SIG-M5 treated with dmso at 0.1 percent for 504 hours (cell line): ENCODE data around the gene CHD9NB.

ENCODE experiments used
- DNase-seq: peaks from one replicate; lab custom pipeline; 2025; ENCODE audit not compliant: unreplicated experiment; lab: John Stamatoyannopoulos, UW

Gene CHD9NB

DNA sequence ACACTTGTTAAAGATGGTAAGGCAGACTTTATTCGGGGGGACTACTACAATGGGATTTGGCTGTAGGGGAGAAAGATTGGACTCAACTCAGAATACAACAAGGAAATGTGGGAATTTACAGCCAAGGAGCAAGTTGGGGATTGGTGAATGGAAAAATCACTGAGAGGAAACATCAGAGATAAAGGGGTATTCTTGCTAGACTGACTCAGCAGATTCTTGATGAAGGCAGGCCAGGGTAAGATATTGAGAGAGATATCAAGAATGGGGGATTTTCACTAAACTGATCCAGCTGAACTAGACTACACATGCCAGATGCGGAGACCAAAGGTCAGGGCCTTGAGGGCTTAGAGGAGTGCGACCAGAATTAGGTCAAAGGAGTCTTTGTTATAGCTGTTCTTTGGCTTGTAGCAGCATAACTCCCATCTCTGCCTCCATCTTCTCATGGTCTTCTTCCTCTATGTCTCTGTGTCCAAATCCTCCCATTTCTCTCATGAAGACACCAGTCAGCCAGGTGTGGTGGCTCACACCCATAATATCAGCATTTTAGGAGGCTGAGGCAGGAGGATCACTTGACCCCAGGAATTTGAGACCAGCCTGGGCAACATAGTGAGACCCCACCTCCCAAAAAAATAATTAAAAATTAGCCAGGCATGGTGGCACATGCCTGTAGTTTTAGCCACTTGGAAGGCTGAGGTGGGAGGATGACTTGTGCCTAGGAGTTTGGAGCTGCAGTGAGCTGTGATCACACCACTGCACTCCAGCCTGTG is 17.3 kb downstream of the CHD9NB start:
- DNase-seq, result no peak

DNA sequence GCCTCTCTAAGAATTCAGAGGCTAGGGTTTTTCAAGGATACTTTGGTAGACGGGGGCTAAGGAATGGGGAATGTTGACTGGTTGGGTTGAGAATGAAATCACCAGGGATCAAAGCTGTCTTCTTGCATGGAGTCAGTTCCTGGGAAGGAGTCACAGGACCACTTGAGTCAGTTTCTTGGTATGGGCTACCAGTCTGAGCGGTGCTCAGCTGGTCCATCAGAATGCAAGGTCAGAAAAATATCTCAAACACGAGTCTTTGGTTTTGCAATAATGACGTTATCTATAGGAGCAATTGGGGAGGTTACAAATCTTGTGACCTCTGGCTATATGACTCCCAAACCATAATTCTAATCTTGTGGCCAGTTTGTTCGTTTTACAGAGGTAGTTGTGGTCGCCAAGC is 18.4 kb downstream of the CHD9NB start:
- DNase-seq, result no peak

DNA sequence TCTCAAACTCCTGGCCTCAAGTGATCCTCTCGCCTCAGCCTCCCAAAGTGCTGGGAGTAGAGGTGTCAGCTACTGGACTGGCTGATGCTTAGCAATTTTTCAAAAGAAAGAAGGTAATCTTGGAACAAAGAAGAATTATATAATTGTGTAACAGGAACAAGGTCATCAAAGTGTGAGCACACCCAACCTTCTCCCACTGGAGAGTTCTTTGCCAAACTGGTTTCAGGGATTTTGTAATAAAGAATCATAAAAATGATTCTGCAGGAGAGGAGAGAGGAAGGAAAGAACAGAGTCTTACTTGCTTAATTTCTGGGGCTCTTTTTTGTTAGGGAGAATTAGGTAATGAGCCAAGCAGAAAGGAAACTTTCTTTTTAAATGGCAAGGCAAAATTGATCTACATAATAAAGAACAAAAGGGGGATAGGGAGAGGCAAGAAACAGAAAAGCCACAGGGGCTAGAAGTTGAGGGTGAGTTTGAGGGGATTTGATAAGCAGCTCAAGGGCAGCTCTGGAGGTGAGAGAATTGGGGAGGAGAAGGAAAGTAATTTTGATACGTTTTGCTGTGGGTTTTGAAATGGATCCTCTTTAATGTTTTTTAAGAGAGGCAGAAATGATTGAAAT is 21.3 kb downstream of the CHD9NB start:
- DNase-seq, result no peak

DNA sequence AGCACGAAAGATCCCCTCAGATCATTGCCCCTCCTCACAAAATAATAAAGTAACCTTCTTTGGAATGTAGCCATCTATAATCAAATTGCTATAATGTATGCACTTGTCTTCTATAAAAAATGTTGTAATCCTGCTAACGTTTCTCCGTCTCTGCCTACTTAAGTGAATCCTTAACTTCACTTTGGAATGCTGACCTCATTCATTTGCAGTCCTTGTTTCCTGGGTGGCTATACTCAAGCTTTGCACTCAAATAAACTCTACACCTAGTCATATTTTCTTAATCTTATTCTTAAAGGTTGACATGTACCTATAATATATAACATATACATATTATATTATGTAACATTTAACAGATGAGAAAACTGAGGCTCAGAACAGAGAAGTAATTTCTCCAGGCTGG is 22.7 kb downstream of the CHD9NB start:
- DNase-seq, result no peak

DNA sequence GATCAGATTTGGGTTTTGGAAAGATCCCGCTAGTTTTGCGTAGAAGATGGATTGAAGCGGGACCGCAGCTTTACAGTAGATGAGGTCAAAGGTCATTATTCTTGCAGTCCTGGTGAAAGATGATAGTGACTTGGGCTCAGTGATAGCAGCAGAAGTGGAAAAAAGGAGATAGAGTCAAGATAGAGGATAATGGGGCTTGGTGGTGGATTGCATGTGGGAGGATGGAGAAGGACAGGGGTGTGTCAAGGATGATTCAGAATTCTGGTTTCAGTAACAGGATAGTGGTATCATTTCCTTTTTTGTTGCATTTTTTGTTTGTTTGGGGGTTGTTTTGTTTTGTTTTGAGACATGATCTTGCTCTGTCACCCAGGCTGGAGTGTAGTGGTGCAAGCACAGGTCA is 28.7 kb downstream of the CHD9NB start:
- DNase-seq, result no peak

DNA sequence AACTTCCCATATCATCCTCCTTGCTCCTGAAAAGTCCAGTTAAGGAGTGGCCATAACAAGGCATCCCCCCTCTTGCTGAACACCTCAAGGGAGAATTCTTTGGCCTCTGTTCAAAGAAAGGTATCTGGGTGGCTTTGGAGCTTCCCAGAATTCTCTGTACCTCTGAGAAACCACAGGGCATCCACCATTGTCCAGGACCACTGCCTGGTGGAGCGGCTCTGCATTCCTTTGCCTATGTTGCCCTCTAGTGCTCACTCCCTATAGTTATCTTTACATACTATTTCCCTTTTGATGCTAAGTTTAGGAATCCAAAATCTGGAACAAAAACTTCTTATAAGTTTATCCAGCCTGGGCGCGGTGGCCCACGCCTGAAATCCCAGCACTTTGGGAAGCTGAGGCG is 30.3 kb downstream of the CHD9NB start:
- DNase-seq, result peak; percentile 49

DNA sequence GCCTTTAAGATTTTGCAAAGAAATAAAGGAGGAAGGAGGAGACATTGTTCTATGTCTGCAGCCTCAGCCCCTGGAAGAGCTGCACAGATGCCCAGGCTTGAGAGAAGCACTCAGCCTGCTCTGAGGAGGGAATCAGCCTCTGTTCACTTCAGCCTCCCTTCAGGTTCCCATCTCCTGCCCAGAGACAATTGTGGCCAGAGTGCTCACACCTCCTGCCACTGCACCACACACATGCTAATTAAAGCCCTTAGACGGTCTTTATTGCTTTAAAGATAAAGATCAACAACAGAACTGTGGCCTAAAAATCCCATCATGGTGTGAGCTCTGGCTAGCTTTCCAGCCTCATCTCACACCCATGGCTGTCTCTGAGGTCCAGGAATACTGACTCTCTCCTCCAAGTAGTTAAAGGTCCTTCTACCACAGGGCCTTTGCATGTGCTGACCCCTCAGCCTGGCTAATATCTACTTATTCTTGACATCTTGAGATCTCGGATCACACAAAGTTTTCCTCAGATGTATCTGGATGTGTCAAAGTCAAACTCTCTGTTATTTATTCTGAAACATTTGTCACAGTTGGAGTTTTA is 33.8 kb downstream of the CHD9NB start:
- DNase-seq, result no peak

DNA sequence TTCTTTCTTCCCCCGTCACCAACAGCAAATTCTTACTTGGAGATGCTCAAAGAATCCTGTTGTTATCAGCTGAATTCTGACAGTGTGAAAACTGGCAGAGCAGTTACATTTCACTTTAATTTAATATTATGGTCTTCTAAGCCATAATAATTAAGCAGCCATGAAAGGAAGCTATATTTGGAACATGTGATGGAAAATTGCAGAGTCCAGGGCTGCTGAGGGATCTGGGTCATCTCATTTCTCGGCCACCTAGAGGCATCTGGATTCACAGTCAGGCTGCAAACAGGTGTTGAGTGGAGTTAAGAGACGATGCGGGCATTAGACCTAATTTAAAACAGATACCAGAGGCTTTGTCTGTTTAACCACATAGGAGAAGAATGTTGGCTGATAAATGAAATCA is 38.4 kb downstream of the CHD9NB start:
- no peak for DNase-seq

DNA sequence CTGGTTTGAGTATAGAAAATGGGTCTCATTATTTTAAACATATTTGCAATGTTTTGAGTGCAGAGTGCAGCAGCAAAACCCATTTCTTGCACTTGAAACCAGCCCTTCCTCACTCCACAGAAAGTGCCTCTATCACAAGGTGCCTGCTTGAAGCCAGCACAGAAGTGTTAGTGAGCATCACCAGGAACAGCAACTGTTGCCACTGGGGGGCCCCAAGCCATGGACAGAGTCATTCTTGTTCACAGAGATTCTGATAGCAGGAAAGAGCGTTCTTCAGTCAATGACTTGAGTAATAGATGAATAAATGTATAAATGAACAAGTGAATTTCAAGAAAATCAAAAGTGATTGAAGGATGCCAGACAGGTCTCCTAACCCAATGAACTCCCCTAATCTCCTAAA is 45.6 kb downstream of the CHD9NB start:
- no peak for DNase-seq

DNA sequence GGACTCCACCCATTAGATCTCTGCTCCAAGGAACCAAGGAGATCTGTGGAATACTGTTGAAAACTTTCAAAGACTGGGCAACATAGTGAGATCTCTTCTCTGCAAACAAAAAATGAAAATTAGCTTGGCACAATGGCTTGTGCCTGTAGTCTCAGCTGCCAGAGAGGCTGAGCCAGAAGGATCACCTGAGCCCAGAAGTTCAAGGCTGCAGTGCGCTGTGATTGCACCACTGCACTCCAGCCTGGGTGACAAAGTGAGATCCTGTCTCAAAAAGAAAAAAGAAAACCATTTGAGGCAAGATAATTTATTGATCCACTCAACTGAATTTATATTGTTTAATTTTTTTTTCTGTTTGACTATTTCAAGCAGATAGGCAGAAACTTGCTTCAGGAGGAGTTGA is 54.8 kb downstream of the CHD9NB start:
- no peak for DNase-seq

DNA sequence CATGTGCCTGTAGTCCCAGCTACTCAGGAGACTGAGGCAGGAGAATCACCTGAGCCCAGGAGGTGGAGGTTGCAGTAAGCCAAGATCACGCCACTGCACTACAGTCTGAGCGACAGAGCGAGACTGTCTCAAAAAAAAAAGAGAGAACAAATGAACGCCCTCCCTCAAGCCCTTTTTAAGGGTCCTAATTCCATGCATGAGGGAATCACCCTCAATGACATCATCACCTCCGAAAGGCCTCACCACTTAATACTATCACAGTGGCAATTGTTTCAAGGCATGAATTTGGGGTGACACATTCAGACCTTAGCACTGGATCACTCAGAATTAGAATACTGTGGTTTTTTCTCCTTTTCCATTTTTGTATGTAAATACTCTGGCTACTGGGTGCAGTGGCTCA is 57.8 kb downstream of the CHD9NB start:
- DNase-seq, result no peak

DNA sequence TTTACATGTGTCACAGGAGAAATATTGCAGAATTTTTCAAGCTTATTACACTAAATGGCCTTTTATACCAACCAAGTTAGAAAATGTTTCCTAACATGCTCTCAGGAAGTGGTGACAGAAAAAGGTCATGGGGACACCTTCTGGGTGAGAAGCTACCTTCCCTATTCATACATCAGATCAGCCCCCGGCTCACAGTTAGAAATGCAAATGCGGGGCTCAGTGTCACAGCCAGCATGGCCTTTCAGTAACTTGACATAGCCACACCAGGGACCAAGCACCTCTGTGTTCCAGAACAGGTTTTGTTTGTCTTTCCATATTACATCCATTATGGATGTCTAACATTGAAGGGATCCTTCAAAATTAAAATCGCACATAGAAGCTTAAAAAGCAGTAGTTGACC is 59.5 kb downstream of the CHD9NB start:
- no peak for DNase-seq

DNA sequence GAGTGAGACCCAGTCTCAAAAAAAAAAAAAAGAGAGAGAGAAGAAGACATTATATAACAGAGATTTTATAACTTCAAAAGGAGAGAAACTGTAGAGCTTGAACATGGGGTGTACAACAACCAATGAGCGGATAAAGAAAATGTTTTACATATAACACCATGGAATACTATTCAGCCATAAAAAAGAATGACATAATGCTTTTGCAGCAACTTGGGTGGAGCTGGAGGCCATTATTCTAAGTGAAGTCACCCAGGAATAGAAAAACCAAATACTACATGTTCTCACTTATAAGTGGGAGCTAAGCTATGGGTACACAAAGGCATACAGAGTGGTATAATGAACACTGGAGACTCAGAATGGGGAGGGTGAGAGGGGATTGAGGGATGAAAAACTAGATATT is 61.1 kb downstream of the CHD9NB start:
- no peak for DNase-seq
